ENCODE results near the gene CIT.

CIT gene

DNA sequence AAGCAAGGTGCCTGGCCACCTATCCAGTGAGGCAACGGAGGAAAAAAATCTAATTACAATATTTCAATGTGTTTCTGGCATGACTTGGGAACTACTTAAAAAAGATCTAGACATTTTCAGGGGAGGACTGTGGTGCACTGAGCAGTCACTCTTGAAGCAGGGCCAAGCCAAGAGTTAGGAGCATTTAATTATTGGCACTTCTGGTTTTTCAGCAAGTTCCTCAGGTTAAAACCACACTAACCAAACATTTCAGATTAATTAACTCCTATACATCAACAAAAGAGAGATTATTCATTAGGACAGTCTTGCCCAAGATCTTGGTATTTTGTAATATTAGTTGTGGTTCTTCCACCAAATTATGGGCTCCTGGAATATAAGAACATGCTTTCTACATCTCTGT is 183.6 kb downstream of the CIT start:
- DNase-seq, result no peak

DNA sequence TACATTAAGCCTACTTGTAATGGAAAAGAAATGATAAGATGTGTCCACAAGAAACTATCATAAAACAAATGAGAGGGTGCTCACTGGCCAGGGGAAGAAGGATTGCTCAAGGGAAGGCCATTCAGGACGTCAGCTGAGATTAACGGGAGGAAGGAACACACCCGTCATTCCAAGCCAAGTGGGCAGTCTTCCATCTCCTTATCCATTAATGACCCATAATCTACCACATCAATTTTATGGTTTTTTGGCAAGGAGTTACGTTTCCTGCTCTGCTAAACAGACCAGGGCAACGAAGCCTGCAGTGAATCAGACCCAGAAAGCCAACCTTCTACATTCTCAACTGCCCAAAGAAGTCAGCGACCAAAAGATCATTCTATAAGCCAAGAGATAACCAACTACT is 184.1 kb downstream of the CIT start:
- DNase-seq, result no peak

DNA sequence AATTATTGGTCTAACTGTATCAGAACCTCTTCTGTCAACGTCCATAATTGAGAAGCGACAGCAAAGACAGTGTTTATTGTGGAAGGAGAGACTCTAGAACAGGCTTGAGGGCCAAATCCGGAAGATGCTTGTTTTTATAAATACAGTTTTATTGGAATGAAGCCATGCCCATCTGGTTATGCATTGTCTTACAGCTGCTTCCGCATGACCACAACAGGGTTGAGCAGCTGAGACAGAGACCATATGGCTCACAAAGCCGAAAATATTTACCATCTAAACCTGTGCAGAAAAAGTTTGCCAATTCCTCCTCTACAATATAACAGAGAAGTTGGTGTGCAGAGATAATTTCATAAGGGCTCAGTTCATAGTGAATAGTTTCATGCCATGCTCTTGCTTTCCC is 184.7 kb downstream of the CIT start:
- no peak for DNase-seq

DNA sequence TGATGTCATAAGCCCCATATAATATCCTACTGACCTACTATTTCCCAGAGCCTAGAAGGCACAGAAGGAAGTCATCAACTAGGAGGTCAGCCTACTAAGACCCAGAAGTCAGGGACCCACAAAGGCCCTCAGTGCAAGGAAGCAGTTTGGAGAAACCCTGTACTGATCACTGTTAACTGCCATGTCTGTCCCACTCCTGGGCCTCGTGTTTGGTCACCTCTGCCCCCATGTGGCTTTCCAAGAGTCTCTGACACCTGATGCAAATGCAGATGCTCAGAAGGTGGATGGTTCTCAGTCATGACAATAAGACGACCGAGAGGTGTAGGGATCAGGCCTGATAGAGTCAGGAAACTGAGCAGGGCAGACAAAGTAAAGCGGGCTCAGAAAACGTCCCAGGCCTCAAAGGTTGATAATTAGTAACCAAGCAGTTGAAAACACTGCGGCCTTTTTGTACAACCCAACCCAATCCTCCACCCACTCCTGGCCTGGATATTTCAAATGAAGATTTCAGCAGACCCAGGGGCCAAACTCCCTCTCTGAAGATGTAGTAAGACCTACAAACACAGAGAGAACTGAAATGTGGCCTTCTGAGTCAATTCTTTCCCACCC is 185.8 kb downstream of the CIT start:
- DNase-seq, result no peak

DNA sequence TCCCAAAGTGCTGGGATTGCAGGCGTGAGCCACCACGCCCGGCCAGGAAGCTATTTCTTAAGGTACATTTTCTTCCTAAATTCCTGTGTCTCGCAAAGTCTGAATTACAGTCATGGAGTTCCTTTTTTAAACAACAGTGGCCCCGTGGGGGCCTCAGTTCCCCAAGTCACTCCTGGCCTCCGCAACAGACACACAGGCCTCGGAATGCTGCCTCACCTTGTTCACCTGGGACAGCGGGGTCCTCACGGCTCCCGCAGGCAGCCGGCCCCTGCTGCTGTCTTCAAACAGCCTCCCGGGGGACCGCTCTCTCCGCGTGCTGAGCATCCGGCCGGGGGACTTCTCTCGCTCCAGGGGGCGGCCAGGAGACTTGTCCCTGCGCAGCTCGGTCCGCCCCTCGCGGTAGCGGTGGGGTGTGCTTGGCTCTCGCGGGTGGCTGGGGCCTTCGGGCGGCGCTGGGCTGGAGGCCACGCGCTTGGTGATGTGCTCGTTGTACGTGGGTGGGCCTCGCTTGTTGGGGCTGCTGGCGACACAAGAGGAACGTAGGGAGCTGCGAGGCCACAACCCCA is 187.1 kb downstream of the CIT start:
- DNase-seq, result no peak

DNA sequence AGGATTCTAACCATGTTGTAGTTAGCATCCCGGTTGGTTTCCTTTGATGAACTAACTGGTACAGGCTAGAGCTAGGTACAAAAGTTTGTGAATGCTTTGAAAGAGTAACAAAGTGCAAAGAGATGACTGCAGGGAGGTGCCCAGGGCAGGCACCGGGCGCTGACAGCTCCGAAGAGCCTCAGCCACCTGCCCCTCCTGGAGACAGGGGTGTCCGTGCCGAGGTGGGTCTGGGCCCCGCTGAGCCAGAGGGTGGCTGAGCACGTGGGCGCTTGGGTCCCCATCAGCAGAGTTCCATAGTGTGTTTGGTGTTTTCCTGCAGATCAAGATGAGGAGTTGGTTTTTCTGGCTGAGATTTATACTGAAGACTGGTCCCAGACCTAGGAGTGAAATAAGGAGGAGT is 189.2 kb downstream of the CIT start:
- no peak for DNase-seq

DNA sequence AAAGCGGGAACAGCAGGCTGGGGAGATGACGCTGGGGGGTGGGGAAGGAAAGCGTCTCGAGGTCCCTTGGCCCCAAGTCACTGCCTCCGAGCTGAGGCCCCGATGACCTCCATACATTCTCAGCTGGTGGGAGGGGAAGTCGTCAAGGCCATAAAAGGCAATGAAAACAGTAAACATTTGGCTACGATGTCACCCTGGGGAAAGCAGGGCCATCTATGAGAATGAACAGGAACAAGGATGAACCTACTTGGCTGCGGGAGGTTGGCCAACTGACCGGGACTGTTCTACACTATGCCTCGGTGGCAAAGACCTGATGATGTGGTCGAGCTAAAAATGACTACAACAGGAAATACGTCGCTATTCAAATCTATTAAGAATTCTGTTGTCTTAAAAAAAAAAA is 189.7 kb downstream of the CIT start:
- DNase-seq, result no peak

DNA sequence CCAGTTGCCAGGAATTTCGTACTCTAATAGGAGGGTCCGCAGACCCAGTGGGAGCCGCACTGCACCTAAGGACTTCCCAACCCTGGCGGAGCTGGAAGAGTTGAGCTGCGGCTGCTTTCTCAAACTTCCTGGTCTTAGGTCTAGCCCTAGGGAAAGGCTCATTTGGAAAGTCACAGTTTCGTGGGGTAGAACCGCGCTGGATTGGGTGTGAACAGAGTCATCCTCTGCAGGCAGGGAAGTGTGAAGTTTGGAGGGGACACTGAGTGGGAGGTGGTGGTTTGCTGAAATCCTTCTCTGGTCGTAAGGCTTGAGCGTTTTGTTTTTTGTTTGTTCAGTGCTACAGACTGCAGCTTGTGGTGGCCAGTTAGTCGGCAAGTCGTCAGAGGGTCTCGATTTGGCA is 190.3 kb downstream of the CIT start:
- DNase-seq, result no peak

DNA sequence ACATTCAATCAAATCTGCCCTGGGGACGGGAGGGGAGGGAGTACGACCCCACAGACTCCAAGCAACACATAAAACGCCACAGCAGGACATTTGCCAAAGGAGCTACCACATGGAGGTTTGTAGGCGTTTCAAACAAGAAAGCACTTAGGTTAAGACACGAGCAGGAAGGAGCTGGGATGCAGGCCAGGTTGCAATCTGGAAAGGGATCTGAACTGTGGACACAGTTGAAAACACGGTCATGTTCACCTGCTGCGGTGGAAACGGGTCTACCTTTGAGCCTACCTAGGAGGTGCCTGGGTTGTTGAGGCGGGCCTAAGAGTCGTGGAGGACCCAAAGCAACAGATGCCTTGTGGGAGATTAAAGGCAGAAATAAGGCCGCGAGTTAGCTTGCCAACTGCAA is 190.8 kb downstream of the CIT start:
- DNase-seq, result no peak

DNA sequence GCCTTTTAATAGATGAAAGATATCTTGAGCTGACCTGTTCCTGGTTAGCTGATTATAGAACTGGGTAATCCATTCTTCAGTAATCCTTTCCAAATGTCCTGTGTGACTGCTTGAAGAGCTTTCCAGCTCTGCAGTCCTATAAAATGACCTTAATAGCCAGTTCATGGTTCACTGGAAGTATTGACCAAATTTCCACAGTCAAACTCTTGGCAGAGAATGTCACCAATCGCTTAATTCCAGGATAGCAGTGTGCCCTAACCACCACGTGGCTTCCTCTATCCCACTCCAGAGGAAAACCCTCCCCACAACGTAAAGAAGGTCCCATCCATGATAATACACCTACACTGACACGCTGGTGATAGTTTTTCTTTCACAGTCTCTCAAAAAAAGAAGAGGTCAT is 191.7 kb downstream of the CIT start:
- no peak for DNase-seq

DNA sequence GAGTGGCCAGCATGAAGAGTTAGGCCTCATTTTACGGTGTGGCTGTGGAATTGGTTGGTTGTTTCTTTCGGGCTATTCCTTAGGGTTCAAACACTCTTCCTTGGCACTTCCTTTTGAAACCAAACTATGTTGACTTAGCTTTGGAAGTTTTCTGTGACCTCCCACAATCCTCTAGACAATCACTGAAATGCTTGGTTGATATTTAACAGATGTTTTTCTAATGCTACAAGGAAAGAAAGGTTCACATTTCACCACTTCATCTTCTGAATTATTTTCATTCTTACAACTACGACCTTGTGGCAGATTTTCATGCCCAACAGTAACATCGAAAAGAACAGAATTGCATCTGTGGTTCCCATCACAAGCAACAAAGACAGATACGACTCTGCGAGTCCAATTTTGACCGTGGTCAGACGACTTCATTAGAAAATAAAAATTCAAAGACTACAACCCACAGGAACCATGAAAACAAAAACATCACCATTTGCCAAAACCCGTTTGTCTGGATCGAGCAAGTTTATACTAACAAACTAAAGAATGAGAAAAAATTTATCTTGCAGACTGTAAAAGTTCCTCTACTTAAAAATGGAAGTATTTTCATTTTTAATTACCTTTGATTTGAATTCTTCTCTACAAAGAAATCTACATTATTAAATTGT is 192.3 kb downstream of the CIT start:
- no peak for DNase-seq

DNA sequence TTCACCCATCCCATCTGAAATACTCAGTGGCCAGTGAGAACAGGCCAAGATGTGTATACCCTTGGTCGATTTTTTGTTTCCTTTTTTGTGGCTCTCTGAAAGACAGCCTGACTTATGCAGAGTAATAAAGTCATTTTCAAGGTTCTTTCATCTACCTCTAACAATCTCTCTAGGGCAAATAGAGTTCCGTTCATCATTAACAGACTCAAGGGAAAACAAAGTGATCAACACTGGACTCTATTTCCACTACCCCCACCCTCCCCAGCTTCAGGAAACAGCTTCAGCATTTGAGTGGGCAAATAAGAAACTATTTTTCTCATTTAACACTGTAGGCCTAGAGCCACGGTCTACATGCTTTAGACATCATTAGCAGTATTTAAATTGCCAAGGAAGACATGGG is 193.3 kb downstream of the CIT start:
- DNase-seq, result no peak

DNA sequence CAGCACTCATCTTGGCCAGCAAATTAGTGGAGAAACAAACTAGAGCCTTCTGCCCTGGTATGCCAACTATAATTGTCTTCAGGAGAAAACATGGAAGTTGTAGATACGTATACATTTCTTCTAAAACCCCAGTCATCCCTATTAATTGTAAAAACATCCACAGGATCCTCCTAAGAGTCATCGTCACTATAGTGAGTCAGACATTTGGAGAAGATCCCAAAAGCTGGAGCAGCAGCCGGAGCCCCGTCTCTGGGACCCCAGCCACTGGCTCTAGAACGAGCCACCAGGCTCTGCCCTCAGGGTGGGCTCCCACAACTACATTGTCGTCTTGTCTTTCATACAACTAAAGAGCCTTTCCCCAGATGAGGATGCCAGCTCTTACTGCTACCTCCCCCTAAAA is 193.7 kb downstream of the CIT start:
- DNase-seq, result no peak

DNA sequence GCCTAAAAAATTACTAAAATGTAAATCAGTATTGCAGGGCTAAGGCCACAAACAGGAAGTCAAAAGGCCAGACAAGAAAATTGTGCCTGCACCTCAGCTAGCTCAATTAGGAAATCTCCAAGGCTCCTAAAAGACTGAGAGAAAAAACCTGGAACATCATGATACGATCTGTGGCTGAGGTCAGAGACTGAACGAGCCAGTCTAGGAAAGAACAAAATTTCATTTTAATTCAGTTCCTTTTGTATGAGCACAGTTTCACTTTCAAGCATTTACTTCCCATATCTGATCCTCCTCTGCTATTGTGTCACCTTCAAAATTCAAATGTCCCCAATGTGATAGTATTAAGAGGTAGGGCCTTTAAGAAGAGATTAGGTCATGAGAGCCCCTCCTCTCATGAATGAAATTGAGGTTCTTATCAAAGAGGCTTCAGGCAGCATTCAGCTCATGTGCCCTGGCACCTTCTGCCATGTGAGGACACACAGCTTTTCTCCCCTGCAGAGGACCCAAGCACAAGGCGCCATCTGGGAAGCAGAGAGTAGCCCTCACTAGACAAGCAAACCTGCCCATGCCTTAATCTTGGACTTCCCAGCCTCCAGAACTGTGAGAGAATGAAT is 194.4 kb downstream of the CIT start:
- DNase-seq, result no peak

DNA sequence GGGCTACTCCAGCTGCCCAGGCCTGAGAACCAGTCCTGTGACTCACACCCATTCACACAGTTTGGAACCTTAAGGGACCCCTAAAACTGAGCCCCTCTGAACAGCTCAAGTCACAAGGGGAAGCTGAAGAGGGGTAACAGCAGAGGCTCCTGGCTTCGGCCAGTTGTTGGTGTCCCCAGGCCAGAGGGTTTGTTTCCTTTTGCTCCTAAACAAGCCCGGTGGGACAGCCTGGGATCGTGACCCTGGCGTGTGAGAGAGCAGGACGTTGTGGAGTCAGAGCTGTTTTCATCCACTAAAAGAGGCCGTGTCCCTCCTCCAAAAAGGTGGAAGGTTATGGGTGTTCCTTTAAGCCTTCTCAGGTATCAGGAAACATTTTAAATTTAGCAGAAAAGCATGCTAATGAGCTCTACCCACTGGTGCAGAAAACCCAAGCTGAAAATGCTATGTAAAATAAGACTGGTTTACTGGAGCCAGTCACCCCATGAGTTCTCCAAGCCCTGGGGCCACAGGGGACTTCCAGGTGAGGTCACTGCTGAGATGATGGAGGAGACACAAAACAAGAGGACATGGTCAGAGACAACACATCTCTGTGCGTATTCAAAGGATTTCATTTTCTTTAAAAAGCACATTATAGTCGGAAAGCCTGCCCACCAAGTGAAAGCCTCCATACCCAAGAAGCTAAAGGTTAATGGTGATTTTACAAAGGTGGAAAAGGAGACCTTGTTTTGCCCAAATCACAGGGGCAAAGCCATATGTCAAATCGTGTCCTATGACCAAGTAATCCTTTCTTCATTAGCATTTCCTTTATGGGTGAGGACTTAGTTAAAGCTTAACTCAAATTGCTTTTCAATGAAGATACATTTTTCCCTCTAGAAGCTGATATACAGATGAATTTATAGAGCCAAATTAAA is 195.1 kb downstream of the CIT start:
- no peak for DNase-seq

DNA sequence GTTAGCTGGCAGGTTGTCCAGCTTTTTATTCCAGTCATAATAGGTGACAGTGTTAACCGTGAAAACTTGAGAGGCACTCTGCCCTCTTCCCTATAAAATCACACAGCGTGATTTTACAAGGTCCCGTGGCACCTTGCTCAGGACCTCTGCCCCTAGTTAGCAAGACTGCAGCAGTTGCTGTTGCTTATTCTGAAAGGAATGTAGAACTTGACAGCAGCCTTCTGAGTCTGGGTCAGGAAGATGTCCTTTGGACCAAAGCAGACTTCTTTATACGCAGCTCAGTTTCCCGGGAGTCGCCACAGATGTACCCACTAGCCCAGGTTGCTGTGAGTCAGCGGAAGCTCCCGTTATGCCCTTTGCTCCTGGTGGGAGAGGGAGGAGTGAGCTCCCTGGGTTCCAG is 196.0 kb downstream of the CIT start:
- DNase-seq, result no peak

DNA sequence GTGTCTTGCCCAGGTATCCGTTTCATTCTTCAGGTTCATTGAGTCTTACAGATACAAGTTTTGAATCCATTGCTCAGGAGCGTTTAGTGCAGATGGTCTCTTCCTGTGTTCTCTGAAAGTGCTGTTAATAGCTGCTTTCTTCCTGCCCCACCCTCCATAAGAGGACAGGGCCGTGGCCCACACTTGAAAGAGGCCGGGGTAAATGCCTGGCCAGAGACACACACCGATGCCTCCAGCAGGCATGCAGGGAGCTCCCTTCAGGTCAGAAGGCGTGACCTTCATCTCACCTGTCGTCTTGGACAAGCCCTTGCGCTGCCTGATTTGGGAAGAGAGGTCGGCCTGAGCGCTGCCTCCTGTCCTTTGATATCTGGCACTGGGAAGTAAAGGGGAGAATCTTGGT is 197.6 kb downstream of the CIT start:
- no peak for DNase-seq

DNA sequence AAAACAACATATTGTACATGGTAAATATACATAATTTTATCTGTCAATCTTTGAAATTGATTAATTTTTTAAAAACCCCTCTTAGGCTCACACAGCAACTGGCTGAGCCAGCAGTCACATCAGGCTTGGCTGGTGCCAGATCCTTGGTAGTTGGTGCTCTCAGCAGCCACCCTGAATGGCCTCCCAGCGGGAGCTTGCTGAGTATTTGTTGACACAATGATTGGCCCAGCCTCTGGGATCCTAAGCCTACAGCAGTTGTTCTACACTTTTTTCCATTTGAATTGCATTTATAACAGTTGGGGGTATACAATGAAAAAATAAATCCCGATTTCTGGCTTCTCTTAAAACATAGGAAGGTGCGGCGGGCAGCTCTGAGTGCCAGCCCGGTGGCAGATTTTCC is 198.0 kb downstream of the CIT start:
- DNase-seq, result no peak

DNA sequence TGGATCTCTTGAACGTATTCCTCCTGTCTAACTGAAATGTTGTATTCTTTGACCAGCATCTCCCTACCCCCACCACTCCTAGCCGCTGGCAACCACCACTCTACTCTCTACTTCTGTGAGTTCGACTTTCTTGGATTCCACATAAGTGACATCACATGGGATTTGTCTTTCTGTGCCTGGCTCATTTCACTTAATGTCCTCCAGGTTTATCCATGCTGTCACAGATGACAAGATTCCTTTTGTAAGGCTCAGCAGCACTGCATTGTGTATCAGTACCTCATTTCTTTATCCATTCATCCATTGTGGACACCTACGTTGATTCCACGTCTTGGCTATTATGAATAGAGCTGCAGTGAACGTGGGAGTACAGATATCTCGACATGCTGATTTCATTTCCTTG is 198.7 kb downstream of the CIT start:
- no peak for DNase-seq

DNA sequence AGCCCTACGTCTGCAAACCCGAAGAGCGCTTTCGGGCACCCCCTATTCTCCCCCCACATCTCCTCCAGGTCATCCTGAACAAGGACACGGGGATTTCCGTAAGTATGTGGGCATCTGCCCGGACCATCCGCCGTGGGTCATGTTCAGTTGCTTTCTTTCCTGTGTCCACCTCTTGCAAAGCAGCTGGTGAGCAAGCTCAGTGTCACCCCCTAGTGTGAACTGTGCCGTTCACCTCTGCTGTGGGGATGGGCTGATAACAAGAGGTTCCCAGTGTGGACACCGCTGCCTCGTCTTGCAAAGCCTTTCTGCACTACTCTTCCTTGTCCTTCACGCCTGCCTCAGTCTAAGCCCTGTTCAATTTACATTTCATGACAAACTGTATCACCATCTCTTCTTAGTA is 200.5 kb downstream of the CIT start:
- no peak for DNase-seq

DNA sequence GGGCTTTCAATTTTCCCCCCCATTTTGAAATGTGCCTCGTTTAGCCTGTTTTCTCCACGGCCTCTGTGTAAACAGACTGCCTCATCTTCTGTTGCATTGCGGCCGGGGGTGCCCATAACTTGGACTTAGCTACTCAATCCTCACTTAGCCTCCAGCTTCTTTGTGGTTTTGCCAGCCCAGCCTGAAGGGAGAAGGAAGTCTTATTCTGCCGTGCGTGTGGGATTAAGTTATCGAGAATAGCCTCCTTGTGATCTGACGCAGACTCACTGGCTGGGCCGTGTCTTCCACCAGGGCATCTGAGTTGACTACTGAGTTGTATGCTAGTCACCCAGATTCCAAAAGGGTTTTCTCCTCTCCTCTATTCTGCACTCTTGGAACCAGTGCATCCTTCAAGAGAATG is 201.1 kb downstream of the CIT start:
- DNase-seq, result no peak

DNA sequence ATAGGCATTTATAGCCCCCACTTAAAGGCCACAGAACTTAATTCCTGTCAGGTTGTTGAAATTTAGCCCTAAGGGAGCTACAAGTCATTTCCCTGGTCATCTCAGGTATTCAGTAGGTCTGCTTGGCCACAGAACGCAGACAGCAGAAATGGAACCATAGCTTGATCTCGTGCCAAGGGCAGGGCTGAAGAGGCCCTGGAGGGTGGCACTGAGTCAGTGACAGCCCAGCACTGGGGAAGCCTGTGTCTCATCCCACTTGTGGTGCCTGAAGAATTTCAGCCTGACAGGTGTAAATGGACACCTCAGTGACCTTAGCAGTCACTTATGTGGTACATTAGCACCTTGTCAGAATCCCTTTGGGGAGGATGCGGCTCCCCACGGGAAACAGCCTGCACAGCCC is 202.6 kb downstream of the CIT start:
- DNase-seq, result no peak

DNA sequence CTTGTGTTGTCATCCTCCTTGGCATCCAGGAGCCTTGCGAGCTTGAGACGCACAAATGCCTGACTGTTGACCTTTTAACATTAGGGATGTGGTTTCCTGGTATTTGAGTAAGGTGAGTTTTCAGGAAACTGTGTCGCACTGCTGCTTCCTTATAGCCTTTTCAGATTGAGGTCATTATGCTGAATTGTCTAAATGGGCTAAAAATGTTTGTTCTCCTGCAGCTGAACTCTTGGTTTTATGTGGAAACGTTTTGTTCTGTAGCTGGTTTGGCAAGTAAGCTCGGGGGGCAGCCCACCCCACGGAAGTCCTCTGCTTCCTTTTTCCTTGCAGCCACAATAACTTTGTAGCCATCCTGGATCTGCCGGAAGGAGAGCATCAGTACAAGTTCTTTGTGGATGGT is 203.5 kb downstream of the CIT start:
- DNase-seq, result no peak

DNA sequence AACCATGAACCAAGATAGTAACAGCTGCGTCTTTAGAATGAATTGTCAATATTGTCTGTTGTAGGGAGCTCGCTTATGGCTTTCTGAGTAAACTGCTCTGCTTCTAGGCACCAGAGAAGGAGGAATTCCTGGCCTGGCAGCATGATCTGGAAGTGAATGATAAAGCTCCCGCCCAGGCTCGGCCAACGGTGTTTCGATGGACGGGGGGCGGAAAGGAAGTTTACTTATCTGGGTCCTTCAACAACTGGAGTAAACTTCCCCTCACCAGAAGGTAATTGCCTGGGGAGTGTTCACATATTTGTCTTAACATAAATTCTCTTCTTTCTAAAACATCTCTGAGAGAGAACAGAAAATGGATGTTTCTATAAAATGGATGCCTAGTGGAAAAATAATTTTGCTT is 204.9 kb downstream of the CIT start:
- DNase-seq, result no peak

Measured in CD4-positive, alpha-beta T cell treated with Interleukin-6 for 4 hours (primary cell).